ENCODE data around the gene BAD.

DNA sequence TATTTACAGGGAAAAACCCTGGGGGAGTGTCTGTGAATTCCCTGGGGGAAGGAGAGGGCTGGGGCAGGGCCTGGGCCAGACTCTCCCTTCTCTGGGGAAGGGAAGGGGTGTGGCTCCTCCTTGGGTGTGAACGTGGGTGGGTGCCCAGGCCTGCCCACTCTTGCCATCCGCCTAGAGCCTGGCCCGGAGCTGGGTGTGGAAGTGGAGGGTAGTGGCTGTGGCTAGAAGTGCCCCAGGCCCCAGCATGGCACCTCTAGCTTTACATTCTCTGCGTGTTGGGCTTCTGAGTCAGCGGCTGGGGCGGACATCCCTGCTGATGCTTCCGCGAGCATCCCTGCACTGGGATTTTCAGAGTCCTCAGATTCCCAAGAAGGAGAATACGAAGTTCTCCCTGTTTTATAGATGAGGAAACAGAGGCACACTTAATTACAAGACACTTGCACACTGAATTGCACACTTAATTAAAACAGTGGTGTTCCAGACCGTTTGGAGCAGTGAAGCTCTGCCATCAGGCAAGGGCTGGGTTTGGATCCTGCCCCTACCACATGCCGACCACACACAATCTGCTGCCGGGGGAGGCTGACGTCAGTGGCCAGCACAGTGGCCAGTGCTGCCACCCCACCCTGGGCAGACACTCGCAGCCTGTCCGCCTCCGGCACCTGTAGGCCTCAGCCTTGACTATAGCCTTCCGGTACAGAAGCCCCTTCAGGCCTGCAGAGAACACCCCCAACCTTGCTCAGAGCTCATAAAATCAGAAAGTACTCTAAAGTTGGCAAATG is 7.6 kb downstream of the BAD start:
- TF ChIP-seq POLR2AphosphoS5 (IDR thresholded peaks at IDR 0.05; ENCODE audit: low read depth, low read length): no peak
- TF ChIP-seq SIN3A (IDR thresholded peaks at IDR 0.05; ENCODE audit: borderline replicate concordance, insufficient read depth, low read length): no peak
- TF ChIP-seq, protein P1, sequence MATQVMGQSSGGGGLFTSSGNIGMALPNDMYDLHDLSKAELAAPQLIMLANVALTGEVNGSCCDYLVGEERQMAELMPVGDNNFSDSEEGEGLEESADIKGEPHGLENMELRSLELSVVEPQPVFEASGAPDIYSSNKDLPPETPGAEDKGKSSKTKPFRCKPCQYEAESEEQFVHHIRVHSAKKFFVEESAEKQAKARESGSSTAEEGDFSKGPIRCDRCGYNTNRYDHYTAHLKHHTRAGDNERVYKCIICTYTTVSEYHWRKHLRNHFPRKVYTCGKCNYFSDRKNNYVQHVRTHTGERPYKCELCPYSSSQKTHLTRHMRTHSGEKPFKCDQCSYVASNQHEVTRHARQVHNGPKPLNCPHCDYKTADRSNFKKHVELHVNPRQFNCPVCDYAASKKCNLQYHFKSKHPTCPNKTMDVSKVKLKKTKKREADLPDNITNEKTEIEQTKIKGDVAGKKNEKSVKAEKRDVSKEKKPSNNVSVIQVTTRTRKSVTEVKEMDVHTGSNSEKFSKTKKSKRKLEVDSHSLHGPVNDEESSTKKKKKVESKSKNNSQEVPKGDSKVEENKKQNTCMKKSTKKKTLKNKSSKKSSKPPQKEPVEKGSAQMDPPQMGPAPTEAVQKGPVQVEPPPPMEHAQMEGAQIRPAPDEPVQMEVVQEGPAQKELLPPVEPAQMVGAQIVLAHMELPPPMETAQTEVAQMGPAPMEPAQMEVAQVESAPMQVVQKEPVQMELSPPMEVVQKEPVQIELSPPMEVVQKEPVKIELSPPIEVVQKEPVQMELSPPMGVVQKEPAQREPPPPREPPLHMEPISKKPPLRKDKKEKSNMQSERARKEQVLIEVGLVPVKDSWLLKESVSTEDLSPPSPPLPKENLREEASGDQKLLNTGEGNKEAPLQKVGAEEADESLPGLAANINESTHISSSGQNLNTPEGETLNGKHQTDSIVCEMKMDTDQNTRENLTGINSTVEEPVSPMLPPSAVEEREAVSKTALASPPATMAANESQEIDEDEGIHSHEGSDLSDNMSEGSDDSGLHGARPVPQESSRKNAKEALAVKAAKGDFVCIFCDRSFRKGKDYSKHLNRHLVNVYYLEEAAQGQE (IDR thresholded peaks at IDR 0.05; ENCODE audit: insufficient read depth in 1 of 2, low read depth in 2 of 2, low read length in 2 of 2): no peak
- TF ChIP-seq TAF1 (IDR thresholded peaks at IDR 0.05; ENCODE audit: borderline replicate concordance, insufficient read depth, low read length): no peak

Data from PFSK-1 (cell line).